NCI-H1417 treated with DMSO at 0.1 percent for 48 hours (cell line): Measurements from ENCODE around the gene TAF4.

Source experiments
- DNase-seq: peaks from one replicate; lab custom pipeline; 2025; lab: John Stamatoyannopoulos, UW

Gene TAF4

DNA sequence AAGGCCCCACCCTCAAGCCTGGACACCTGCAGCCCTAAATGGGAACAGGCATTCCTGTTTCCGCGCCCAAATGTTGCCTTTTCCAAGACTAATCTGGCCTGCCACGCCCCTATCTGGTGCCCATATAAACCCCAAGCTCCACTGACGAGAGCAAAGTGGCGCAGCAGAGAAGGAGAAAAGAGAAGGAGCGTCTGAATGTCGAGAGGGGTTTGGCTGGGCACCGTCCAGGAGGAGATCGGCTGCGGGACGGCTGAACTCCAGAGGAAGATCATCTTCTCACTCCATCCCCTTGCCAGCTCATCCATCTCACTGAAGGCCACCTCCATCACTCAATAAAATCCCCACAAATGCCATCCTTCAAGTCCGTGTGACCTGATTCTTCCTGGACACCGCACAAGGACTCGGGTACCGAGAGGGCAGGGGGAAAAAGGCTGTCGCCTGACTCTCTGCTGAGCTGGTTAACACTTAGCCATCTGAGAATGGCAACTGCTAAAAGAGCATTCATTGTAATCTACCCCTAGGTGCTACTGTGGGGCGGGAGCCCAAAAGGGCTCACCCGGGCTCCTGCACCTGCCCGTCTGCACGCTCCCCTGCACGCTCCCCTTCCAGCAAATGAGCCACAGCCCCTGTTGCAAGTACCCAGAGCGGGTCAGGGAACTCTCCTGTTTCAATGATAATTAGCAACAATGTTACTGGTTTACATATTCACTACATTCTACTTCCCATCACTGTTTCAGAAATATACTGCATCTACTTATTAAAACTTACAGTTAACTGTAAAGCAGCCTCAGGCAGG lies 23.5 kb downstream of the TAF4 start:
- DNase-seq = no peak

DNA sequence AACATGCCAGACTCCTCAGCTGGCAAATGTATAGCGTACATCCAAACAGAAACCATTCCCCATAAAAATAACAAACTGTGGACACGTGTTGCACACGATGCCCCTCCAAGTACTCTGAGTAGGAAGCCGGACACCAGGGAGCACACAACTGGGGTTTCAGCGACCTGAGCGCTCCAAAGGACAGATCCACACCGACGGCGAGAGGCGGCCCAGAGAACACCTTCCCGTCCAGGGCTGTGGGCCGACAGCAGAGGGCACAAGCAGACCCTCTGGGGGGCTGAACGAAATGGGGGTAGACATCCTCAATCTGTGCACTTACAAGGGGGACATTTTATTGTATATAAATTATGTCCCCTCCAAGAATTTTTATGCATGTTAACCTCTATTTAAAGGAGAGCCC lies 24.7 kb downstream of the TAF4 start:
- DNase-seq = no peak

DNA sequence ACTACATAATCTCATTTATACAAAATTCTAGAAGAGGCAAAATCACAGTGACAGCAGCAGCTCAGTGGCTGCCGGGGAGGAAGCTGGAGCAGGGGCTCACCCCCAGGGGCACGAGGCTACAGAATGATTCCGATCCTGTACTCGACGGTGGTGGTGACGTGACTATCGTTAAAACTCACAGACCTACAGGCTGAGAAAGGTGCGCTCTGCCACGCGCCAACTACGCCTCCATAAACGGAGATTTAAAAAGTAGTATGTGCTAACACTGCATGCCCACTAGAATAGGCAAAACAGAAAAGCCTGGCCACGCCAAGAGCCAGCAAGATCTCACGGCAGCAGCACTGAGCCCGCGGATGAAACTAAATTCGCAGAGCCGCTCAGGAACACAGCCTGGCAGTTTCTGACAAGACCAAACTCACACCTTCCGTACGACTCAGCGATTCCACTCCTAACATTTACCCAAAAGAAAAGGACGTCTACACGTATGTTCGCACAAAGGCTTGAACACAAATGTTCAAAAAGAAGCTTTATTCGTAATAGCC lies 25.2 kb downstream of the TAF4 start:
- no peak for DNase-seq

DNA sequence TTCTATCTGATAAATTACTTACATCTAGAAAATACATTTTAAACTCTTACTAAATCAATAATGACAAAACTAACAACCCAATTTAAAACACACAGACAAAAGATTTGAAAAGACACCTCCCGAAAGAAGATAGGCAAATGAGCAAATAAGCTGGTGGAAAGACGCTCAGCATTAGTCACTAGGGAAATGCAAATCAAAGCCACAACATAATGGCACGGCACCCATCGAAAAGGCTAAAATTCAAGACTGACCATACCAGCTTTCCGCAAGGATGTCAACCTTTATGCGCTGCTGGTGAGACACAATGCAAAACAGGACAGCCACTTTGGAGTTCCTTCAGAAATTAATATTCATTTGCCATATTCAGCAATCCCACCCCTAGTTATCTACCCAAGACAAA lies 25.9 kb downstream of the TAF4 start:
- DNase-seq = no peak

DNA sequence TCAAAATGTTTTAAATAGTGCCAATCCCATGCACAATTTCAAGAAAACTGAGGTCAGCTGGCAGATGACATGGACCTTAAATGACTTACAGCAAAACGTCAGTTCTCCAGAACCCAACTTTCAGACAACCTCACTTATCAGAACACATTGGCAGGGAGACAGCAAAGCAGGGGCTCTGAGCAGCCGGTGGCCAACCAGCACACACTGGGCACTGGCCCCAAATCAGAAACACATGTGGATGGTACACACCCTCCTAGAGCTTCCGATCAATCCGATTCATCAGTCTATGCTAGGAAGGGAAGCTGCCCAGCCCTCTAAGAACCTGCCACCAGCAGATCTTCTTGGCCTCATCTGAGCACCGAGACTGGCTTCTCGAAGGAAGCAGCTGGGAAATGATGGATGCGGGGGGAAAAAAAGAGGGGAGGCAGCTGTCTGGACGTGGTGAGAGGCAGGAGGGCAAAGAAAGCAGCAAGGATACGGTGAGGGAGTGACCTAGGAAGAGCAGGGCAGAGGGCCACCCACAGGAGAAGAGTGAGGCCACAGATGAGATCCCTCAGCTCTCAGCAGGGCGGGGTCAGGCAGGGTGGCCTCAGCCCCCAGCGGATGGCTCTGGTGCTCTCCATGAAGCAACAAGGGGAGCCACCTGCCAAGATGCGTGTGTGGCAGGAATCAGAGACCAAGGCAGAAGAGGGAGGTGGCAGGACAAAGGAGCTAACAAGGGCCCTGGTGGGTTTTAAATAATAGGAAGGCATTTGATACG lies 32.9 kb downstream of the TAF4 start:
- DNase-seq = no peak

DNA sequence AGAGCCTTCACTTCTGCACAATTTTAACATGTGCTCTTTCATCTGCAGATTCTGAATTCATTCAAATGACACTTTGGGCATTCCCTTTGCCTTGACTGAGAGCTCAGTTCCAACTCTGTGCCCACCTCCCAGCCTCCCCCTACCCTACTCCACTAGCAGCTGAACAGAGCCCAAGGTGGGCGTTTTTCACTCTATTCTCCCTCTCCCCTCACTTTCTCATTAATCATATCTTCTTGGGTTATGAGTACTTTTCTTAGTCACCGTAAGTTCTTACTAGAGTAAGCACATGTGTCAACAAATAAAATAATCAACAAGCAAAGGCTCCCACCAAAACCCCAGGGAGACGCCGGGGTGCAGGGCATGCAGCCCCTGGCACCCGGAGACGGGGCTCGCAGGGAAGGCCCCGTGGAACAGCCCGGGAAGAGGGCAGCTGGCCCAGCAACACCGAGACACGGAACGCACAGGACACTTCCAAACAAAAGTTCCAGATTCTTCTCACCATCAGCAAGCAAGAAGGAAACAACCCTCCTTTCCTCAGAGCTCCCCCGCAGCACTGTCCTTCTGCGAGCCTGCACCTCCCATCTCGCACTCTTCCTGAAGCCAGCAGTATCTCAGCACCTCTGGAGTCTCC lies 34.1 kb downstream of the TAF4 start:
- DNase-seq = no peak

DNA sequence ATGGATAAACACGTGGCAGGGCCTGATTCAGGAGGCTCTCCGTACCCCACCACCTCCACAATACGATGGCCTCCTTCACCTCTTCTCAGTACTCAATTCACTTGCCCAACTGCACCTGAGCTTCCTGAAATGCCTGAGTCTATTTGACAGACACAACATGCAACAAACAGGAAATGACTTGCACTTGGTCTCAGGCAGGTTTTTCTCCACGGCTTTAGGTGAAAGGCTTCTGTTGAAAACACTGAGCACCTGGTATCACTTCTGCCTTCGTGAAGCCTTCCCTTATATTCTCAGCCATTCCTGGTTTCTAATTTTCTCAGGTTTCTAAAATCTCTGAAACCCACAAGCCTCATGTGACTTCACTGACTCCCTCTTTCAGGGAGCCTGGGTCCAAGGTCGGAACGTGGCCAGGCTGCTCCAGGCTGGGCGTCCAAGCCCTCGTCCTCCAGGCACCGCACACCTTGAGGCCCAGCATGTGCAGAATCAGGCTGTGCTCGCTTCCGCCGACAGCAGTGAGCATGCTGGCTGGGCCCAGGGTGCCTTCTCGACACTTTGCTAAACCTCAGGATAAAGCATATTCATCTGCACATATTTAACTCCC lies 34.7 kb downstream of the TAF4 start:
- no peak for DNase-seq

DNA sequence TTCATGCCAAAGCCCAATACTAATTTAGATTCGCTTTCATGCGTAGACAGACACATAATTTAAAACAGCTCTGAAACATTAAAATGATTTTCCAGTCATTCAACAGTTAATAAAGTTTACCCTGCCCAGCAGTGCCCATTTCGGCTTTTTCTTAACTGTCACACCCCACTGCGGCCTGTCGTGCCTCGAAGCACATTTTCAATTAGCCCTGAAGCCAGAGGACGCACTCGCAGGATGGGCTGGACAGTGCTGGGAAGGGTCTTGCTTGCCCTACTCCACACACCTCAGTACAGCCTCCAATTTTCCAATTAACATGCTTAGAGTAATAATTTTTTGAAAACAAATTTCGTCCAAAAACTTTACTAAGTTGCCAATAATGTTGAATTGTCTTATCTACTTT lies 35.3 kb downstream of the TAF4 start:
- DNase-seq = no peak

DNA sequence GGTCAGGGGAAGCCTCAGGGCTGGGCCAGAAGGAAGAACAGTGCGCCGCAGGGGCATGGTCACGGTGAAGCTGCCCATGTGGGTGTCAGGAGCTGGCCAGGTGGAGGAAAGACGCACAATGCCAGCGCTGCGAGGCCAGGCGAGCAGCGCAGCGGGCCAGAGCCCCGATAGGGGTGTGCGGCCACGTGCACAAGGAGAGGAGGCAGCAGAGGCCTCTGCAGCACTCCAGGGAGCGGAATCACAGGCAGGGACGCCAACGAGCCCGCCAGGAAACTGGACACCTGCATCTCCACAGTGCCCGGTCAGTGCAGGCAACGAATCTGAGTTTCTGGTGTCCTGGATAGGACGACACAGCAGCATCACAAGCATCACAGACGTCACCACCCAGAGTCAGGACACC lies 35.7 kb downstream of the TAF4 start:
- DNase-seq = no peak

DNA sequence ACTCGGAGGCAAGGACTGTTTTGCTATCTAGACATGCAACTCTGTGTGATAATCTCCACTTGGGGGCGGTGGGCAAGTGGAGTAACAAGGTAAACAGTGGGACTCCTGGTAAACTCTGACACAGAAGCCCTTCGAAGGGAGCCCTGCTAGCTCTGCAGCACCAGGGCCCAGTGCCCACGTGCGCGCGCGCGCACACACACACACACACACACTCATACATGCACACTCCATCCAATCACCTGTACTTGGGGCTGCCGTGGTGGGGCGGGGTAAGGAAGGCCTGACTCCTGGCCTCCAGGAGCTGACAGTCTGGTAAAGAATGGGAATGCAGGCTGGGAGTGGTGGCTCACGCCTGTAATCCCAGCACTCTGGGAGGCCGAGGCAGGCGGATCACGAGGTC lies 36.4 kb downstream of the TAF4 start:
- no peak for DNase-seq

DNA sequence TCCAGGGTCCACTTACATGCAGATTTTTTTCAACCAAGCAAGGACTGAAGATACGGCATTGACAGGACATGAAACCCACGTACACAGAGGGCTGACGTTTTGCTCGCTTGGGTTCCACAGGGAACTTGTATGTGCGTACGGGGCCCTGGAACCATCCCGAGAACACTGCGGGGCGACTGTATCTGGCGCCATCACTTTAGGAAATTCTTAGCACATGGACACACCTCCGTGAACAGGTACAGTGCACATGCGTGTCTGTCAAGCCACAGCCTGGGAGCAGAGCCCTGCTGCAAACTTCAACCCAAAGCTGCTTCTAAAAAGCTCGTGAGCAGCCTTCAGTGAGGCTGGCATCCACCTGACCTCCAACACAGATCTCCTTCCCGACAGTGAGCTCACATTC lies 37.3 kb downstream of the TAF4 start:
- no peak for DNase-seq

DNA sequence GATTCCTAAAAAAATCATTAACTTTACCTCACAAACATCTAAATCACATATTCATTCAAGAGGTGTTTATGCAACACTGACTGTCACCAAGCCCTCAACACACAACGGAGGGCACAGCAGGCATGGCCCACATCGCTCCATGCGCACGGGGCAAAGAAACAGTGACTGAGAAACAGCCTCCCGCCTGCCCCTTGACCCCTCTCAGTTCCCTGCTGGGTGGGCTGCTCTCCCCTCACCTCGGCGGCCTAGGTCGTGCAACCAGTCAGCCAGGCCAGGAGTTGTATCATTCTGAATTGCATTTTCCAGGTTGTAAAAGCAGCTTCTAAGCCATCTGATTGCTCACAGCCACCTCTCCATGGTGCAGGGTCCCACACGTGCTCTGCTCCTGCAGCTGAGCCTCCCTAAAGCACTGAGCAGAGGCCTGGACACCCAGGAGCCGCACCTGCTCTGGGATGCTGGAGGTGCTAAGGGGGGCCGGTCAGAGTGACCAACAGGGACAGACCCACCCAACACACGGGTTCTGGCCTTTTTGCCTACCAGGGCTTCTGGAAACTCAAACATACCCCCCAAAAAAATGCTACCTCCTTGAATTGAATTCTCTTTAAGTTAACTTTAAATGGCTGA lies 37.9 kb downstream of the TAF4 start:
- DNase-seq = no peak

DNA sequence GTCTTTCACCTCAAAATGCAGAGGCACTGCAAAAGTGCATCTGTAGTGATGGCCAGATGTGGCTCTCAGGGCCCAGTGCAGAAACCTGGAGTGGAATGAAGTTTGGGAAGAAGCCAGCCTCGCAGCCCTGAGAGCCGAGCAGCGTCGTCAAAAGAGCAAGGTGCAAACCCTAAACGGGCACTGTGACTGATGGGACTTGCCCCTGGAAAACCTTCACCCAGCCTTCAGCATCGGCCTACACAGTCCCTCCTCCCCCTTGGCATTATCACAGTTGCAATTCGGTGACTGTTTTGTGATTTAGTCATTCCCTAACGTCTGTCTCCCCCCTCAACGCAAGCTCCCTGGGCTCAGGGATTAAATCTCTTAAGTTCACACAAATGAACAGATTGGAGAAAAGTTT lies 38.6 kb downstream of the TAF4 start:
- DNase-seq = no peak

DNA sequence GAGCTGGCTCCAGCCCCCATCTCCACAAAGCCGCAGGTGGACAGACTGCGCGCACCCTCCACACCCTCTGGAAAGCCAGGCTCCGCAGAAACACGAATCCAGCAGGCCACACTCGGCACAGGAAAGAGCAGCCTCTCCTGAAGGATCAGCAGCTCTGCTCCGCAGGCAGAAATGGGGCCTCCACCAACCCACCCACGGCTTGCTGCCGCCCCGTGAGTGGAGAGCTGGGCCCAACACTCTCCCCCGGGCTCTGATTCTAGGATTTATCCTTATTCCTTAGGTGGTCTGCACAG lies 39.2 kb downstream of the TAF4 start:
- DNase-seq = no peak

DNA sequence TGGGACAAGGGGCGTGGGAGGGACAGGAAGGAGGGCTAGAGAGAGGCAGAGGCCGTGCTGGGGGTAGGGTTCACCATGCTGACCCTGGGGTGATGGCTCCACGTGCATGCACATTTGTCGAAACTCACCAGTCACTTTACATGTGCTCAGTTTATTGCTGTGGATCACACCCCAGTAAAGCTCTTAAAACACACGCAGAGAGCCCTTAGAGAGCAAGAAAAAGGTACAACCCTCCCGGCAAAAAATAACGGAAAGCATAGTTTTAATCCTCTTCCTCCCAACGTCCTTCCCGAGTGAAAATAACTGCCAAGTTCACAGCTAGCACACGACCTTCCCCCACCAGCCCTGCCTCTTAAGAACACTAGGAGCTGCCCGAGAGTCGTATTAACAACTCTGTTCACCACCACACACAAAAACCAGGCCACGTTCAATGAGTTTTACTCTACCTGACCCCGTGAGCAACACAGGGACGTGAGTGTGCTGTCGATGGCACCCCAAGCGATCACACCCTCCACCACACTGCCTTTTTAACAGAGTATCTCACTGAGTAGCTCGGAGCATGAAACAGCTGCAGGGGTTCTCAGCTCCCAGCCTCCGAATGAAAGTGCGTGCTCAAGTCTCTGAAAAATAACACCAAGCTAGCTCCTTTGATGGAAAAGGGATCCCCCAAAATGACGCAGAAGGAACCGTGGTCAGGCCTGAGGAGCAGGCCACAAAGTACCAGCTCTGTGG lies 39.7 kb downstream of the TAF4 start:
- DNase-seq = no peak

DNA sequence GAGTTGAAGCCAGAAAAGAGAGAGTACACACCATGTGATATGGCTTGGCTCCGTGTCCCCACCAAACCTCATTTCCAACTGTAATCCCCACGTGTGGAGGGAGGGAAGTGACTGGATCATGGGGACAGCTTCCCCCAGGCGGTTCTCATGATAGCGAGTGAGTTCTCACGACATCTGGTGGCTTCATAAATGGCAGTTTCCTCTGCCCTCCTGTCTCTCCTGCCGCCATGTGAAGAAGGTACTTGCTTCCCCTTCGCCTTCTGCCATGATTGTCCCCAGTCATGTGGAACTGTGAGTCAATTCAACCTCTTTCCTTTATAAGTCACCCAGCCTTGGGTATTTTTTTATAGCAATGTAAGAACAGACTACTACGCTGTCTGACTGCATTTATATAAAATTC lies 40.3 kb downstream of the TAF4 start:
- no peak for DNase-seq

DNA sequence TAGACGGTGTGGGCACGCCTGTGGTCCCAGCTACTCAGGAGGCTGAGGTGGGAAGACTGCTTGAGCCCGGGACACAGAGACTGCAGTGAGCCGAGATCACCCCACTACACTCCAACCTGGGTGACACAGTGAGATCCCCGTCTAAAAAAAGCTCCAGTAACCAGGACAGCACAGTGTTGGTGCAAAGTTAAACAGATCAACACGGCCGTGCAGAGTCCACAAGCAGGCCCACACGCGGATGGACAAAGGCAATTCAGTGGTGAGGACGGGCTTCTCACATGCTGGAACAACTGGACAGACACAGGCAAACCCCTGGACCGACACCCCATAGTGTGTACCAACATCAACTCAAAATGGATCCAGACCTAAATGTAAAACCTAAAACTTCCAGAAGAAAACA lies 41.7 kb downstream of the TAF4 start:
- no peak for DNase-seq

DNA sequence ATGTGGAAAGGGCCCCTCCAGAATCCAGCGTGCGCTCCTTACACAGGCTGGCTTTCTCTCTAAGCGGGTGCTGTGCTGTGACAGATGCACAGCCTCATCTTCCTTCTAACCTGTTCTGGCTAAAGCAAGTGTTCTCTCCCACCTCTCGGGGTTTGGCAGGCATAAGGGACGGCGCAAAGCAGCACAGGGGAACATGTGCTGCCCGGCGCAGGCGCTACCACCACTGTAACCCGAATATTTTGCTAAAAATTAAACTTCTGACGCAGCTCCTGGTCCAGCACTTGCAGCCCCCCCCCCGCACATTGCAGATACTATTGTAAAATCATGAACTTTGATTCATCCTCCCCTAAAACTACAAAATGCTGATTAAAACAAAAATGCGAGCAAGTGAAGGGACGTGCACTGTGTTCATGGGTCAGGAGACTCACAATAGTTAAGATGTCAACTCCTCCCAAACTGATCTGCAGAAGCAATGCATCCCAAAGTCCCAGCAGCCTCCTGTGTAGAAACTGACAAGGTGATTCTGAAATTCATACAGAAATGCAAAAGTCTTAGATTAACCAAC lies 43.0 kb downstream of the TAF4 start:
- no peak for DNase-seq

DNA sequence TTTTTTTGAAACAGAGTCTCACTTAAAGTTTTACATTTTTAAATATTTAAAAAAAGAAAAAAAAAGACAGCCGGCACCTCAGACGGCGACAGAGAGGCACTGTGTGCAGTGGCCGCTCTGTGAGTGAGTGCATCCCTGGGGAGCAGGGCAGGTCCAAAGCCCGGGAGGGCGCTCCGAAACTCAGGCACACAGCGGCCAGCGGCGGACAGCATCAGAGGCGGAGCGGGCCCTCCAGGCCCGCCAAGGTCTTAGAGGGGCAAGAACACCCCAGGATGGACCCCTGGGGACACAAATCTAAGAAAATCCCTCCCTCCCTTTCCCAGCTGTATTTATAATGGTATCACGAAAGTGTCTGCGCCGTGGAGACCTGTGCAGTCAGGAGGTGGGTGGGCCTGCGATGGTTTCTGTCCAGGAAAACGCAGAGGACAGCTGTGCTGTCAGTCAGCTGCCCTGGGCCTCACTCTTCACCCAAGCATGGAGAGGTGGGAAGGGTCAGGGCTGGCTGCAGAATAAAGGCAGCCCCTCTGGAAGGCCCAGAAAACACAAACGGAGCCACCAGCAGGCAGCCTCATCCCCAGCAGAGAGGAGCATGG lies 43.8 kb downstream of the TAF4 start:
- no peak for DNase-seq

DNA sequence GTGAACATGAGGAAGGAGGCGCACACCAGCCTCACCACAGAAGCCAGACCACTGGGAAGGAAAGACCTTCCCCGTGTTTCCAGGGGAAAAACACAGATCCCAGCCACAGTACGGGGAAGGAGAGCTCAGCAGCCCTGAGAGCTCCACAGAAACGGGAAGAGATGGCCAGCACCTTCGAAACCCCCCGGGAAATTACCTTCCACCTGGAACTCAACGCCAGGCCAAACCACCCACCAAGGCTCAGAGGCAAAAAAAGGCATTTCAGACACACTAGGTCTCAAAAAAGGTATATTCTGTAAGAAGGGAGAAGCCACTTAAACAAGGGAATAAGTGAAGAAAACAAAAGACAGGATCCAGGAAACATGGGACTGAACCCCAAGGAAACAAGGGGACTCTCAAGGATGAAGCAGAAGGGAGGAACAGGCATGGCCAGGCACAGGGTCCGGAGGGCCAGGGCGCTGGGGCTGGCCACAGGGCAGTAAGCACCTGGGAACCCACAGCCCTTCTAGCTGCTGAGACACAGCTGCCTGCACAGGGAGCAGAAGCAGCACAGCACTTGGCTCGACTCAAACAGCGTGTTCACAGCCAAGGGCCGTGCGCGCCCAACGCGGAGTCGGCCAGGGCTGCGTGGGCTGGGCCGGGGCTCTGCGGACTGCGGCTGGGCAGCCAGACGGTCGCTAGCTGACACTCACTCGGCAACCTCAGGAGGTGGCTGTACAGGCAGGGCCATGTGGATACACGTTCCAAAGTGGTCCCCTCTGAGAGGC lies 44.6 kb downstream of the TAF4 start:
- no peak for DNase-seq
